Cerebellar nuclear complex (tissue), 1 donor: Measurements from ENCODE around the gene CDK11B.
"Not testable (repeated sequence)": the region's sequence is repeated elsewhere in the genome, so short reads cannot be mapped to it uniquely, and the experiment has no call there.

Source experiments
- DNase-seq, 2 experiments: peaks; one replicate each; lab custom pipeline; 2025; lab: John Stamatoyannopoulos, UW

The CDK11B gene

DNA sequence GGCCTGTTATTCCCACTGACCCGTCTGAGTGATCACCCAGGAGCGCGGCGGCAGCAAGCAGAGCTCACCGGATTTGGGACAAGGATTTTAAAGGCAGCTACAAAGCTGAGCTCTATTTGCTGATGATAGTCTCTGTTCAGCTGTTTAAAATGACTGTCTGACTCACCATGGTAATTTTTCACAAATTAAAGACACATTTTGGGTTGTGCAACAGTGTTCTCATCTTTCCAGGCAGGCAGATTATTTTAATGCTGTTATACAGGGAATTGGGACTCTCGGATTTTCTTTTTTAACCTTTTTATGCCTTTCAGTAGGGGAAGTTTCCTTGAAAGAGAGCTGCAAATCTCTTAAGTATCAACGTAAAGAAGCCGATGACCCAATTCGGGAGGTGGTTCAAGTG, 3.6 kb upstream of the CDK11B start:
- DNase-seq, result not testable (repeated sequence)

DNA sequence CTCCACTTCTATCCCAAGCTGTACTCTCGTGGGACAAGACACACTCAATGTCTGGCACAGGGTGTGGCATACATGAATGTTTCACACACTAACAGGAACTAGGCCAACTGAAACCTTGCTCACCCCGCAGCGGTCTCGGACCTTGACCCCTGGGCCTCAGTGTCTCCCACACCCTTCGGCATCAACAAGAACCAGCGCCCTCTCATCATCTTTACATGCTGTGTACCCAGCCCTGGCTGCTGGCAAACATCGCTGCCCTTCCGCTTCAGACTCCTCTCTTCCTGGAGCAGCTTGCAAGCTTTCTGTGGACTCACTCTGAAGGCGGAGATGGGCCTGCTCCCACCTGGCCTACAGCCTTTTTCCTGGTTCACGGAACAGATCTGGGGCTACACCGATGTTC, 10.5 kb downstream of the CDK11B start:
- DNase-seq, result not testable (repeated sequence)

DNA sequence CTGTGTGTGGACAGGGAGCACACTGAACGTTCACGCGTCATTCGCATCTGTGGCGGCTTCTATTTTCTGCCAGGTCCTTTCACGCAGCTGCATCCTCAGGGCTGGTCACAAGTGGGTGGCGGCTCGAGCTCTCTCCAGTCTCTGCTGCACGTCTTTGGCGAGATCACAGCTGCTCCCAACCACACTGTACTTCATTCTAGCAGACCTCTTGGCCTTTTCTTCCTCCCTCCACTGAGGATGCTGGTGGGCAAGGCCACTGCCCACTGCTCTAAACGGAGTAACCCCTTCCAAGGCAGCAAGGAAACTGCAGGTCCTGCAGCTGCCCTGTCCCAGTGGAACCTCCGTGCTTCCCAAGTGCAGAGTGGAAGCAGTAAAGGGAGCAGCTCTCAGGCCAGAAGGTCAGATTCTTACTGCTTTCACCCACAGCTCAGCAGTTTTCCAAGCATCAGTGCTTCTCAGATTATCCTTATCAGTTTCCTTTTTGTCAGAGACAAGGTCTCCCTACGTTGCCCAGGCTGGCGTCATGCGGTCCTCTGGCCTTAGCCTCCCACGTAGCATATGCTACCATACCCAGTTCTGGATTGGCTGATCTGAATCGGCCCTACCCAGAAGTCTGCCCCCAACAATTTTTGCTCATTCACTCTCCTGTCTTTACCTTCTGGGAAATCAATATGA, 11.1 kb downstream of the CDK11B start:
- not testable (repeated sequence) for DNase-seq

DNA sequence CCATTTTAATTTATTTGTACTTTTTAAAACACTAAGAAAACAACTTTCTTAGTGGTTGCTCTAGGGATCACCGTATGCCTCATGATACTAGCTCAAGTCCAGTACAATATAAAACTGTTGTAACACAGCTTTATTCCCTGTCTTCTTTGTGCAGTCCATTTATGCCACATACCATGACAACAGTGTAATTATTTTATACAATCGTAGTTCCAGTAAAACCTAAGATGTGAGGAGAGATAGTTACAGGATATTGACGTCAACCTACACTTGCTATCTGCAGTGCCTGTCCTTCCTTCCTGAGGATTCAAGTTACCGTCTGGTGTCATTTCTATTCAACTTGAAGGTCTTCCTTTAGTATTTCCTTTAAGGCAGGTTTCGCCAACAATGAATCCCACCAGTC, 12.5 kb downstream of the CDK11B start:
- not testable (repeated sequence) for DNase-seq

DNA sequence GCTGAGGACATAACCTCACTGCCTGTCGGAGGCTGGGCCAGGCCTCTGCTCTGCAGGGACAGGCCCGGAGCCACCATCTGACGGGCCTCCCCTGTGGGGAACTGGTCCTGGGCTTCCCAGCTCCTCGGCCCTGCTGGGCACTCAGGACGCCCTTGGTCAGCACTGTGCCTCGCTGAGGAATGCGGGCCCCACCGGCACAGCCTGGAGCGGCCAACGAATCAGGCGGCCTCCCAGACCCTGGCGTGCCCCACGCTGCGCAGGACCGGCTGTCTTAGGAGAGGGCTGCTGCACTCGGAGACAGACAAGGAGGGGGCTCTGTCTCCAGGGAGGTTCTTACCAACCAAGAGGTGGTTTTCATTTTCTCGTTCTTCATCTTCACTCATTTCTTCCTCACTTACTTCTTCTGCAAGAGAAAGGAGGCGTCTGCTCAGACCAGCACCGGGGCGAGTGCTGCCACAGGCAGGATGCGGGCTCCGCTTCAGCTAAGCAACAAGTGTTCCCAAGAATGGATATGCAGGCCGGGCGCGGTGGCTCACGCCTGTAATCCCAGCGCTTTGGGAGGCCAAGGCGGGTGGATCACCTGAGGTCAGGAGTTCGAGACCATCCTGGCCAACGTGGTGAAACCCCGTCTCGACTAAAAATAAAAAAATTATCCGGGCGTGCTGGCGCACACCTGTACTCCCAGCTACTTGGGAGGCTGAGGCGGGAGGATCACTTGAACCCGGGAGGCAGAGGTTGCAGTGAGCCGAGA, 17.9 kb downstream of the CDK11B start:
- not testable (repeated sequence) for DNase-seq

DNA sequence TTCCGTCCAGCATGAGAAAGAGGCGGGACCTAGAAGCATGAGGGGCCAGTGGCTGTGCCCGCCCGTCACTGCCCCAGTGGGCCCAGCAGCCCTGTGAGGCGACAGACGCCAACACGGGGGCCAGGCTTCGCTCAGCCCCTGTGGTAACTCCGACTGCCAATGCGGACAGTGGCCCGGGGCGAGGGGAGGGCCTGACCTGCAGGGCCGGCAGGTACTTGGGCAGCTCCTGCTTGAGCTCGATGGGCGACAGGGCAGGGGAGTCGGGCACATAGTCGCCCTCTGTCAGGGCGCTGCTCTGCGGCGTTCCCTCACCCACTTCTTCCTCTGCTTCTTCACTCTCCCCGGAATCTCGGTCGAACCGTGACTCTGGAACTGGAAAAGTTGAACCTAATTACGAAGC, 18.7 kb downstream of the CDK11B start:
- DNase-seq, result not testable (repeated sequence)

DNA sequence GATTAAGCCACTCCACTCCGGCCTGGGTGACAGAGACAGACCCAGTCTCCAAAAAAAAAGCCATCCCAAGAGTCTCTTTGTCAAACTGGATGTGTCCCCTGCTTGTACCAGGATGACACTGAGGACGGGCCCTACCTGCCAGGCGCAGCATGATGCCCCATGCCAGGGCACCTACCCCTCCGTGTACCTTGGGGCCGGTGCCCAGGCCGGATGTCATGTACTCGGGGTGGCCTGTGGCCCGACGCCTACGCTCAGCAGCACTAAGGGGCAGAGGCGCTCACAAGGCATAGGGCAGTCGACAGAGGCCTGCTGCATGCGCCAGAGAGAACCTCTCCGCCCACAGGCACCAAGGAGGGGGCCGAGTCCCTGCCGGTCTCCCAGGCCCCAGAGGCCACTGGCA, 19.4 kb downstream of the CDK11B start:
- DNase-seq, result not testable (repeated sequence)

DNA sequence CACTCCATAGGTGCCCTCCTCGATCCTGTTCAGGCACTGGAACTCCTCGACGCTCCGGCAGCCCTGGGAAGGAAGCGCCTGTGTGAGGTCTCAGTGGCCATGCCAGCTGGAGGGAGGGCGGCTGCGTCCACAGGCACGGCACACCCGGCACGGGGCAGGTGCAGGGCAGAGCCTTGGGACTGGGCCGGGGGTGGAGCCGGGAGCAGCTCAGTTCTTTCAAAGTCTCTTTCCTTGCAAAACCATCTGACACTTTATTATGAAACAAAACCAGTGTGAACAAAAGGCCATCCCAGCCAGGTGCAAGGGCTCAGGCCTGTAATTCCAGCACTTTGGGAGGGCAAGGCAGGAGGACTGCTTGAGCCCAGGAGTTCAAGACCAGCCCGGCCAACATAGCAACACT, 20.3 kb downstream of the CDK11B start:
- not testable (repeated sequence) for DNase-seq

DNA sequence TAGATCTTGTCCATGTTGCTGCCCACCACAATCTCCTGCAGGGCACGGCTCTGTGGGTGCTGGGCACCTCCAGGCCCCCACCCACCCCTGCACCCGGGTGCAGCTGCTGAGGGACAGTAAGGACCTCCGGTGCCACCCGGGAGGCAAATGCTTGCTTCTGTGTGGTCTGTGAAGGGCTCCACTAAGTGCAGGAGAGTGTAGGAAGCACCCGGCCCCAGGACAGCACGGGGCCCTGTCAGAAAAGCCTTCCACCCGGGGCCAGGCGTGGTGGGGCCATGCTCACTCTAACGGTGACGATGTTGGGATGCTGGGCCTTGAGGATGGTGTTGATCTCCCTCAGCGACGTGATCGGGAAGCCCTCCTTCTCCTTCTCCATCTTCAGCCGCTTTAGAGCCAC, 21.3 kb downstream of the CDK11B start:
- DNase-seq, result not testable (repeated sequence)

DNA sequence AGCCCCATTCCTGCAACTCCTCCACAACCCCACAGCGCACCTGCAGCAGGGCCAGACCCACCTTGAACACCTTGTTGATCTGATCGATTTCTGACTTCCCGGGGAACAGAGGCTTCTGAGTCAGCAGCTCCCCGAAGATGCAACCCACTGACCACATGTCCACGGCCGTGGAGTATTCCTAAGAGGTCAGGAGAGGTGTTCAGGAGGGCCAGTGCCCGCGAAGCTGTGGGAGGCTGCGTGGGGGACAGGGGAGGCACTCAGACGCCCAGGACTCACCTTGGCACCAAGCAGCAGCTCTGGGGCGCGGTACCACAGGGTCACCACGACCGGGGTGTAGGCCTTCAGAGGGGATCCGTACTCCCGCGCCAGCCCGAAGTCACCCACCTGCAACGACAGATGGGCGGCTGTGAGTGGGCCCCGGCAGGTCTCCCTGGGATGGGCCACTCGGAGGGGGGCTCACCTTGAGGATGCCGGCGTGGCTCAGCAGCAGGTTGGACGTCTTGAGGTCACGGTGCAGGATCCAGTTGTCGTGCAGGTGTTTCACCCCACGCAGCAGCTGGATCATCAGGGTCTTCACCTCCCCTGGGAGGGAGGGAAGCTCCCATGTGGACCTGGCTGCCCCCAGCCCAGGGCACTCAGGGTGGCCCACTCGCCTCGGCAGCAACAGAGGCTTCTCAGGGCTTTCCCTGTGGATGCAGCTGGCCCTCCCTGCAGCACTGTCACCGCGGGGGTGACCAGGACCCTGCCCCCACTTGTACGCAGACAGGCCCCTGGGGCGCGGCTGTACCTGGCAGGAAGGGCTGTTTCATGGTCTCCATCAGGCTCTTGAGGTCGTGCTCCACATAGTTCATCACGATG, 22.0 kb downstream of the CDK11B start:
- not testable (repeated sequence) for DNase-seq

DNA sequence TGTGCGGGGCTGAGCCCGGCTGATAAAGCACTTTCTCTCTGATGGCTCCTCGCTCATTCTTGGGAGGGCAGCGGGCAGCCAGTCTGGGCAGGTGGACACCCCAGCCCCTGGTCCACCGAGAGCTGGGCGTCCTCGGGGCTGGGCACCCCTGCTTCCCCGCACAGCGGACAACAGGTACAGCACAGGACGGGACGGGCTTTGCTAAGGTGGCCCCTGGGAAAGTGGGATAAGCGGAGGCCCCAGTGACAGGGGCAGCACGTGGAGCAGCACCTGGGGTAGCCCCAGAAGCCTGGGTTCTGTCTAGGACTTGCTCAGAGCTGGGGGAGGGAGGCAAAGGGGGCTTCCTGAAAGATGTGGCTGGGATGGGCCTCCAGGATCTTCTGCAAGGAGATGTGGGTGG, 24.2 kb downstream of the CDK11B start:
- not testable (repeated sequence) for DNase-seq

DNA sequence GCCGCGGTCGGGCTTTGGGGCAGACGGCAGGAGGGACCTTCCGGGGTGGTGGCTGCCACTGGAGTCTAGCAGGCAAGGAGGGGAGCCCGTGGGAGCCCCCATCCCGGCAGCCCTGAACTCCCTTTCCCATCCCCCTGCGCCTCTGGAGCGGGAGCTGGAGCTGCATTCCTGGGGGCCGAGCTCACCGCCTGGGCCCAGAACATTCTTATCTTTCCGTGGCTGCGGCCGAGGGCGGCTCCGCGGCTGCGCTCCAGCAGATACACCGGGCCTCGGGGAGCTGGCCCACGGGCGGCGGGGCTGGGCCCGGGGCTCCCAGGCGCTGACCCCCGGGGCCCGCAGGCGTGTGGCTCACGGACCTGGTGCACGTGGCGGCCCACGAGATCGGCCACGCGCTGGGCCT, 25.4 kb downstream of the CDK11B start:
- not testable (repeated sequence) for DNase-seq

DNA sequence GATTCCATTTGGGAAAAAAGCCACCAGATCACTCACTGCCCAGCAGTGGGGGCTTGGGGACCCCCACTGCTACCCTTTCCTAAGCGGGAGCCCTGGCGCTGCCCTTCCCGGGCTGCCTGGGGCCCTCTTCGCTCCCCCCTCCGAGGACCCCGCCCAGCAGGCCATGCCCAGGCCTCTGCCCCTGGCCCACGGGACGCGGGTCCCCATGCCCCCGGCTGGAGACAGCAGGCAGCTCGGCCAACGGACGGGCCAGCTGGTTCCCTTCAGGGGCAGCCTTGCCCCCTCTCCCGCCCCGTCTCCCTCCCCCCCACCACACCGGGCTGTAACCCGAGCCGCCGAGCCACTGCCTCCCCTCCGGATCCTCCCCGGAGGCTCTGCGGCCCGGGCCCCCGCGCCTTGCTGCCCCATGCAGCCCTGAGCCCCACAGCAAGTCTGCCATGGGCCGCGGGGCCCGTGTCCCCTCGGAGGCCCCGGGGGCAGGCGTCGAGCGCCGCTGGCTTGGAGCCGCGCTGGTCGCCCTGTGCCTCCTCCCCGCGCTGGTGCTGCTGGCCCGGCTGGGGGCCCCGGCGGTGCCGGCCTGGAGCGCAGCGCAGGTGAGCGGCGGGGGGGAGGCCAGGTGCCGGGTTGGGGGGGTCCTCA, 26.9 kb downstream of the CDK11B start, which contains the start of gene MMP23B:
Gene MMP23B, plus strand, starts transcription at position 392 of the 639 bp plus-strand sequence. Its CDS starts 46 bp downstream, at position 438.
- DNase-seq, result no peak

DNA sequence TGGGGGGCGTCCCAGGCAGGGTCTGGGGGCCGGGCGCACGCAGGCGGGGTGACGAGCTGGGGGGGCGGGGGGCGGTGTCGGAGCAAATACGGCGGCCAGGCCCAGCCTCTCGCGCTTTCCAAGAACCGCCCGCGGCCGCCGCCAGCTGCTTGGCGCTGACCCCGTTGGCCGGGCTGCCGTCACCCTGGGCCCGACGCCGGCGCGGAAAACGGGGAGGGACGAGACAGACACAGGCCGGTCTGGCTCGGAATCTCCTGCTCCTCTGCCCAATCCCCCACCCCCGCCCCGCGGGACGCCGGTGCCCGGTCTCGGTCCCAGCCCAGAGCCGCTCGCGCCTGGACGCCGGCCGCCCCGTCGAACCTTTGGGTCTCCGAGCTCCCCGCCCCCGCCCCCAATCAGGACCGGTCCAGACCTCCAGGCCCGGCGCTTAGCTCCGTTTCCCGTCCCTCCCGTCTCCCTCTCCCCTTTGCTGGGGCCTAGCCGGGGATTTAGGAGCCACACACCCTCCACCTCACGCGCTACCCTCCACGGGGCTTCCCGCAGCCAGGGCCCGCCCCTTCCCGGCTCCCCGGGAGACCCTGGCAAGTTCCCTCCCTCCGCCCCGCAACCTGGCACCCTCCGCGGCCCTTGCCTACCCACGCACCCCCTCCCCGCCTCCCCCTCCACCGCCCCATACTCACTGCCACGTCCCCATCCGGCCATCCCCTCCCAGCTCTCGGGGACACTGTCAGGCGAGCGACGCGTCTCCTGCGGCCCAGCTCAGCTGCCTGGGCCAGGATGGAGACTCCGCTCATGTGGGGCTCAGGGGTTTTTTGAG, 27.6 kb downstream of the CDK11B start:
- DNase-seq, result no peak

DNA sequence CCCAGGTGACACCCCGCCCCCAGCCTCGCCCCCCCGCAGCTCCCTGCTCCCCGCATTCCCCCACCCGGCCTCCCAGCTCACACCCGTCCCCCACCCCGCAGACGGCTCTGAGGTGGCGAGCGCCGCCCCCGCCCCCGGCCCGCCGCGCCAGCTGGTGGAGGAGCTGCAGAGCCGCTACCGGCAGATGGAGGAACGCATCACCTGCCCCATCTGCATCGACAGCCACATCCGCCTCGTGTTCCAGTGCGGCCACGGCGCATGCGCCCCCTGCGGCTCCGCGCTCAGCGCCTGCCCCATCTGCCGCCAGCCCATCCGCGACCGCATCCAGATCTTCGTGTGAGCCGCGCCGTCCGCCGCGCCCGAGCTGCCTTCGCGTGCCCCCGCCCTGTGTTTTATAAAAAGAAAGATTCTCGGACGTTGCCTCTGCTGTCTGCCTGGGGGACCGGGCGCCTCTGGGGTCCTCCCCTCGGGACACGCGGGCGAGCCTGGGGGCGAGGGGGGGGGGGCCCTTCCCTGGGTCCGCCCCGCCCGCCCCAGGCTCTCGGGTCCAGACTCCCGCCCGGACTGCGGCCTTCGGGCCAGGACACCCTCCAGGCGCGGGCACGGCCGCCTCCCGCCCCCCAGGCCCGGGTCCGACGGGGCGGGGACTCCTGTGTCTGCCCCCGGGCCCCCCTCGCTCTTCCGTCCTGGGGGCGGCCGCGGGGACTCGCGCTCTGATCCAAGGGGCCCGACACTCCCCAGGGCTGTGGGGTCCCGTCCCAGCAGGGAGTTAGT, 28.4 kb downstream of the CDK11B start:
- DNase-seq, result no peak

DNA sequence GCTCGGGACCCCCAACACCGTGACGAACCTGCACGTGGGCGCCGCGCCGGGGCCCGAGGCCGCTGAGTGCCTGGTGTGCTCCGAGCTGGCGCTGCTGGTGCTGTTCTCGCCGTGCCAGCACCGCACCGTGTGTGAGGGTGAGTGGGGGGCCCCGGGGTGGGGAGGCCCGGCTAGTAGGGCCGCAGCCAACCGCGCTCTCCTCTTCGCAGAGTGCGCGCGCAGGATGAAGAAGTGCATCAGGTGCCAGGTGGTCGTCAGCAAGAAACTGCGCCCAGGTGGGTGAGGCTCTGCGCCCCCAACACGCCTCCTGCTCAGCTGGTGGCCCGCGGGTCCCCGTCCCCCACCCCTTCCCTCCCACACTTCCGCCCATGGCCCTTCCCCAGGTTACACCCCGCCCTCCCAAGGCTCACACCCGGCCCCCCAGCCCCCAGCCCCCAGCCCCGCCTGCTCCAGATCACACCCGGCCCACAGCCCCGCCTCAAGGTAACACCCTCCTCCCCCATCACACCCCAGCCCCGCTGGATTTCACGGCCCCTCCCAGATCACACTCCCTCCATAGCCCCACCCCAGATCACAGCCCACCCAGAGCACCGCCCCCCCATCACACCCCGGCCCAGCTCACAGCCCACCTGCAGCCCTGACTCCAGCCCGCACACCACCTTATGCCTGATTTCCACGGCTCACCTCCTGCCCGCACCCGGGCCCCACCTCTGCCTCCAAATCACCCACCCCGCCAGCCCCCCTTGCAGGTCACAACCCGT, 29.2 kb downstream of the CDK11B start:
- DNase-seq, result no peak

DNA sequence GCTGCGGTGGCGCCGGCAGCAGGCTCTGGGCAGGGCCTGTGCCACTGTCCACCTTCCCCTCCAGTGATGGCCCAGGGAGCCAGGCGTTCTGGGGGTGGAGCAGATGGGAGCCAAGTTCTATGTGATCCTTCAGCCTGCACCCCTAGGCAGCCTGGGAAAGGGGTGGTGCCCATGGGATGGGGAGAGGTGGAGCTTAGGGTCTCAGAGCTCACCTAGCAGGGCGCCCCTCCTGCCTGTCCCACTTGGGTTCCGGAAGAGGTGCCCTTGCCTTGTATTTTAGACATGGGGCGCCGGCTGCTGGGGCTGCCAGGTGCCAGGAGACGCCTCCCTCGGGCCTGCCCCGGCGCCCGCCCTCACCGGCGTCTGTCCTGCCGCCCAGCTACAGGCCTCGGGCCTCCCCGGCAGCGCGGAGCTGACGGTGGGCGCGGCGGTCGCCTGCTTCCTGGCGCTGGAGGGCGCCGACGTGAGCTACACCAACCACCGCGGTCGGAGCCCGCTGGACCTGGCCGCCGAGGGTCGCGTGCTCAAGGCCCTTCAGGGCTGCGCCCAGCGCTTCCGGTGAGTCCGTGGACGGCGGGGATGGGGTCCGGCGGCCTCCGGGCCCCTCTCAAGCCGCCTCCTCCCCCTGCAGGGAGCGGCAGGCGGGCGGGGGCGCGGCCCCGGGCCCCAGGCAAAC, 29.9 kb downstream of the CDK11B start:
- DNase-seq, result no peak

DNA sequence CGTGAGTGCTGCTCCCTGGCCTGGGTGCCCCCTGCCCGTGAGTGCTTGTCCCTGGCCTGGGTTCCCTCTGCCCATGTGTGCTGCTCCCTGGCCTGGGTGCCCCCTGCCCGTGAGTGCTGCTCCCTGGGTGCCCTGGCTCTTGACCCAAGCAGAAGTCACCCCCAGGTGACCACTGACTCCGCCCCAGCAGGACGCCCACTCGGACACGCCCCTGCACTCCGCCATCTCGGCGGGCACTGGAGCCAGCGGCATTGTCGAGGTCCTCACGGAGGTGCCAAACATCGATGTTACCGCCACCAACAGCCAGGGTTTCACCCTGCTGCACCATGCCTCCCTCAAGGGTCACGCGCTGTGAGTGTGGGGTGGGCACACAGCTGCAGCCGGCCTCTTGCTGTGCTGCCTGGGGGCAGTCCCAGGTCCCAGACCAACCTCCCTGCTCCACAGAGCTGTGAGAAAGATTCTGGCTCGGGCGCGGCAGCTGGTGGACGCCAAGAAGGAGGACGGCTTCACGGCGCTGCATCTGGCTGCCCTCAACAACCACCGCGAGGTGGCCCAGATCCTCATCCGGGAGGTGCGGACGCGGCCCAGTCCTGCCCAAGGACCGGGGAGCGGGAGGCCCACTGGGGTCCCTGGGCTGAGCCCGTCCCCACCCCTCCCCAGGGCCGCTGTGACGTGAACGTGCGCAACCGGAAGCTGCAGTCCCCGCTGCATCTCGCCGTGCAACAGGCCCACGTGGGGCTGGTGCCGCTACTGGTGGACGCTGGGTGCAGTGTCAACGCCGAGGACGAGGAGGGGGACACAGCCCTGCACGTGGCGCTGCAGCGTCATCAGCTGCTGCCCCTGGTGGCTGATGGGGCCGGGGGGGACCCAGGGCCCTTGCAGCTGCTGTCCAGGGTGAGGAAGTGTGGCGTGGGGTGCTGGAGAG, 30.7 kb downstream of the CDK11B start:
- no peak for DNase-seq
